IgD-negative memory B cell (primary cell): ENCODE measurements around the gene IPO9. TPM values are rescaled to one million over a fixed set of nuclear protein-coding genes. Genes with fewer than 3 reads are reported as not detected.

Experiments used
- H3K27ac Mint-ChIP-seq, 3 donors: one replicate each; pipeline ENCODE4 v1.8.0; 2020 to 2022; ENCODE audit warnings: mild to moderate bottlenecking in 3 of 3, mixed read lengths in 3 of 3, moderate library complexity in 1 of 3
- H3K27me3 Mint-ChIP-seq: one replicate; pipeline ENCODE4 v1.8.0; 2021; ENCODE audit warnings: mixed read lengths
- H3K36me3 Mint-ChIP-seq: one replicate; pipeline ENCODE4 v1.8.0; 2020; ENCODE audit warnings: mild to moderate bottlenecking, mixed read lengths
- H3K4me1 Mint-ChIP-seq, 3 donors: one replicate each; pipeline ENCODE4 v1.8.0; 2020 to 2022; ENCODE audit warnings: mixed read lengths in 3 of 3, mild to moderate bottlenecking in 1 of 3
- H3K4me3 Mint-ChIP-seq, 4 donors: one replicate each; pipeline ENCODE4 v1.8.0; 2020 to 2022; ENCODE audit warnings: mild to moderate bottlenecking in 4 of 4, mixed read lengths in 4 of 4, moderate library complexity in 3 of 4
- H3K9me3 Mint-ChIP-seq, 3 donors: one replicate each; pipeline ENCODE4 v1.8.0; 2020 to 2021; ENCODE audit warnings: mixed read lengths in 3 of 3, mild to moderate bottlenecking in 1 of 3
- polyA plus RNA-seq: library from polyadenylated mRNA; unstranded; fragments of 300-500 nt; fragmentation: Illumina TruSeq; gene quantifications from one replicate; pipeline ENCODE4 v1.2.3, GENCODE V29; 2021

IPO9 gene
- polyA plus RNA-seq, 1 donor from 2014 or later = 26.8 TPM

DNA sequence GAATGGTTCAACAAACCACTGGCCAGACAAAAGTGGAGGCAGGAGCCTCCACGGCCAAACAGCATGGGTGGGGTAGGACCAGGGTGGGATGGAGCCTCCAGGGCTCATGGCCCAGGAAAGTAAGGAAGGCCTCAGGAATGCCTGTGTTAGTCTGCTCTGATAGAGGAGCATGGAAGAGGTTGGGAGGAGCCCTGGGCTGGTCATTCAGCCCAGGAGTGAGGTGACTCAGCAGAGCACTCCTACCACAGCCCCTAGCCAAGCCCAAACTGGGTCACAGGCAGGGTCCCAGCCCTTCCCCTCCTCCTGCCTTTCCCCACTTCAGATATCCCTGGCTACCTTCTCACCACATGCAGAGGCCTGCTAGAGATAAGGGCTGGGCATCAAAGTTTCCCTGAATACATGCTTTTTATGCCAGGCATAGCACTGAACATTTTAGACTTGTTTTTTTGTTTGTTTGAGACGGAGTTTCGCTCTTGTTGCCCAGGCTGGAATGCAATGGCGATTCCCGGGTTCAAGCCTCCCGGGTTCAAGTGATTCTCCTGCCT is 56.6 kb downstream of the IPO9 start:
- Mint-ChIP-seq H3K27me3 (peaks cover 27% of the 10 kb centered on the region), H3K36me3 (no peaks in the 10 kb centered on the region), H3K9me3 (no peaks in the 10 kb centered on the region), H3K27ac (no peak overlapping the region), H3K4me3 (no peak overlapping the region), H3K4me1 (peaks cover 9 to 21% (median 10%) of the 10 kb centered on the region in 3 donors)

DNA sequence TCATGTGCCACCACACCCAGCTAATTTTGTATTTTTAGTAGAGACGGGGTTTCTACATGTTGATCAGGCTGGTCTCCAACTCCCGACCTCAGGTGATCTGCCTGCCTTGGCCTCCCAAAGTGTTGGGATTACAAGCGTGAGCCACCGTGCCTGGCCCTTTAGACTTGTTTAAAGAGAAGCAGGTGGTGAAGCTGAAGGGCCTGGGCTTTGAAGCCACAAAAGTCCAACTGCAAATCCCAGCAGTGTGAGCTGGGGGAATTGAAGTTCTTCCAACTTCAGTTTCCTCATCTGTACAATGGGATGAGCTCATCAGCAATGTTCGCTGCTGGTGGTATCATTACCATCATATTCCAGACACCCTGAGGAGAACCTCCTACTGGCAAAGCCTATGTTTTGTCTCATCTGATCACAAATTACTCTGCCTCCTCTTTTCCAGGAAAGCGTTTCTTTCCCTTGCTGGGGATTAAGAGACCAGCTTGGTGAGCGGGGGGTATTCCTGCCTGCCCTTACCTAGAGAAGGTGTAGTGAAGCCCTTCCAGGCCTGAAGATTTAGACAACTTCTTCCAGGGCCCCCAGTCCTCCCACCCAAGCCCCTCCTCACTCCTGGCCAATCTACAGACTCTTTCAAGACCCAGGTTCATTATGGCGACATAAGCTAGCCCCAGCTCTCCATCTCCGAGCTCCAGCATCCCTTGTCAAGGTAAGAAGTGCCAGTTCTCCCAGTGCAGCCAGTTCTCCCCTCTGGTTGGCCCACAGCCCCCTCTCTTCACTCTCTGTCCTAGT is 57.3 kb downstream of the IPO9 start:
- H3K27me3 Mint-ChIP-seq = peaks cover 28% of the 10 kb centered on the region
- no peaks in the 10 kb centered on the region for H3K9me3 Mint-ChIP-seq
- H3K4me1 Mint-ChIP-seq = peaks cover 9 to 16% (median 10%) of the 10 kb centered on the region in 3 donors
- H3K36me3 Mint-ChIP-seq = no peaks in the 10 kb centered on the region
- H3K4me3 Mint-ChIP-seq = peak overlapping the region in 1 of 4 donors; percentile 7
- no peak overlapping the region for H3K27ac Mint-ChIP-seq

DNA sequence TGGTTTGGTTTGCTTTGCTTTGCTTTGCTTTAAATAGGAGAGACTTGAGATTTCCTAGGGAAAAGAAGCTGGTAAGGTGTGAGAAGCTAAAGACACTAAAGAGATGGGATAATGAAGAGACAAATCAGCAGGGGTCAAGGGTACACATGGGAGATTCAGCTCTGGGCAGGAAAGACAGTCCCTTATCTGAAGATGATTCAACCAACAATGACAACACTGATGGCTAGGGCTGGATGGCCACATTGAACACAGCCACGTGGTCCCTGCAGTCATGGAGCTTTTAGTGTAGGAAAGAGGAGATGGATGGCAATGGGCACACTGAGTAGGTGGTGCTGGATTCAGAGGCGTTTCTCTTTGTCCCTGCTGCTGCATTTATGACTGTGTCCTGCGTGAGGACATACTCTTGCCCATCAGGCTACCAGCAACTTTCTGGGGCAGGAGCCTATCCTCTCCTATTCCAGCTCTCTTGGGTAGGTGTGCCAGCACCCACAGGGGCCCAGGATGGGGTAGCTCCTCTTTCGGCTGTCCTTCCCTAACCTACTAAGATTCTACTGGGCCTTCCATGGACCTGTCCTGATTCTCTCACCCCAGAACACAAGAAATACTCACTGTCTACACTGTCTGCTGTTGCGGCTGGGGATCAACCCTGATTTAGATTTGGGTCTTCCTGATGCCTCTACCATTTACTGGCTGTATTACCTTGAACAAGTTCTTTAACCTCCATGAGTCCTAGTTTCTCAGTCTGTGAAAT is 58.3 kb downstream of the IPO9 start:
- Mint-ChIP-seq H3K27ac (no peak overlapping the region), H3K9me3 (no peaks in the 10 kb centered on the region), H3K4me3 (peak overlapping the region in 3 of 4 donors; percentile 7 to 51 (median 49)), H3K4me1 (peaks cover 7 to 11% (median 9%) of the 10 kb centered on the region in 3 donors), H3K27me3 (peaks cover 36% of the 10 kb centered on the region), H3K36me3 (no peaks in the 10 kb centered on the region)

DNA sequence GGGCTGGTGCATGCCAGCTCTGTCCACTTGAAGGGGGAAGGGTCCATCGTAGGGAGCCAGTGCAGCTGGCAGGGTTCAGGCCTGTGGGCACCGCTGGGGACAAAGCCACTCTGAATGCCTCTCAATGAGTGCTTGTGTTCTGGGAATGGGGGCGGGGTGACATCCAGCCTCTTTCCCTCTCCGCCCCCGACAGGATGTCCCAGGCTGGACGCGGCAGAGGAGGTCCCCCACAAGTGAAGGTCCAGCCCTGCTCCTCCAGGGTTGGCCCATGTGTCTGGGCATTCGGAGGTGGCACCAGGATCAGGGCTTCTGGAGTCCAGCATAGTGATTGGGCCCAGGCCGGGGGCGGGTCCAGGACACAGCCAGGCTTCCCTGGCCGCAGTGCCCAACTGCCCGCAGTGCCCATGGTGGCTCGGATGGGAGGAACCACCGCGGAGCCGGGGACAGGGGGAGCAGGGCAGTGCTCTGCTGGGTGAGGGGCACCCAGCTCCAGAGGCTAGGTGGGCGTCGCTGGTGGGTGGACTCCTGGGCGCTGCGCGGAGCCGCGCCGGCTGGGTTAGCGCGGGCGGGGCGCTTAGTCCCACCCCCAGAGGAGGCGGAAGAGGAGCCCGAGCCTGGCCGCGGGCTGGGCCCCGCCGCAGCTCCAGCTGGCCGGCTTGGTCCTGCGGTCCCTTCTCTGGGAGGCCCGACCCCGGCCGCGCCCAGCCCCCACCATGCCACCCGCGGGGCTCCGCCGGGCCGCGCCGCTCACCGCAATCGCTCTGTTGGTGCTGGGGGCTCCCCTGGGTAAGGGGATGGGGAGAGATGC is 59.5 kb downstream of the IPO9 start, which contains the start of gene SHISA4:
SHISA4 (plus strand) TSS at position 617 of the 808 bp plus-strand sequence; CDS start at position 714, 97 bp downstream.
- Mint-ChIP-seq H3K27me3 (peaks cover 38% of the 10 kb centered on the region), H3K27ac (no peak within 1 kb of the TSS)

DNA sequence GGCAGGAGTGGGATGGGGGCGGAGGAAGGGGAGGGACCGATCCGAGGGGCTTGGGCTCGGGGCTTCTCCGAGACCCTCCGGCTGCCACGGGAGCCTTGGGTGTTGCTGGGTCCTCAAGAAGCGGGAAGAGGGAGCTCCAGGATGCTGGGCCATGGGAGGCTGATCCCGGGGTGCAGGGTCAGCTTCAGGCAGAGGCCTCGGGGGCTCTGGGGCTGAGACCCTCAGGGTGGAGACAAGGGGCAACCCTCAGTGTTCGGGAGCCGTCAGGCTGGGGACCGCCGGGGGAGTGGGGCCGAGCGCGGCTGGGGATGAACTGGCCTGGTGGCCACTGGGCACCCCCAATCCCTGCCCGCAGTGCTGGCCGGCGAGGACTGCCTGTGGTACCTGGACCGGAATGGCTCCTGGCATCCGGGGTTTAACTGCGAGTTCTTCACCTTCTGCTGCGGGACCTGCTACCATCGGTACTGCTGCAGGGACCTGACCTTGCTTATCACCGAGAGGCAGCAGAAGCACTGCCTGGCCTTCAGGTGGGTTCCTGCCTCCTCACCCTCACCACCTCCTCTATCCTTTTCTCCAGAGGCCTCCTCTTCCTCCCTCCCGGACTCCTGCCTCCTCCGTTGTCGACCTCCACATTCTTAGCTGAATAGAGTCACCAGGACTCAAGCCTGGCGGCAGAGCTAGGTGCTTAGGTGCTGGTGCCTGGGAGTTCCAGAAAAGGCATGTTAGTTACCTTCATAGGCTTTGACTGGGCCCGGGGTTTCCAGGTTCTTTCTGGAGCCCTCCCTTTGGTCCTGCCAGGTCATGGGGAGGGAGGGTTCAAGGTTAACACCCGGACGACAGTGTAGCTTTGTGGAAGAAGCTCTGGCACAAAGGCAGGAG is 60.4 kb downstream of the IPO9 start:
- Mint-ChIP-seq H3K27ac (no peak overlapping the region), H3K36me3 (no peaks in the 10 kb centered on the region), H3K4me1 (peaks cover 2 to 11% (median 6%) of the 10 kb centered on the region in 3 donors), H3K27me3 (peaks cover 38% of the 10 kb centered on the region), H3K9me3 (no peaks in the 10 kb centered on the region), H3K4me3 (peak overlapping the region; percentile 15 to 74 (median 45))

More for the DNA sequence above, 59.5 kb downstream of the IPO9 start, which contains the start of gene SHISA4:
- H3K4me1 Mint-ChIP-seq = peaks cover 7 to 11% (median 9%) of the 10 kb centered on the region in 3 donors
- H3K9me3 Mint-ChIP-seq = no peaks in the 10 kb centered on the region
- no peaks in the 10 kb centered on the region for H3K36me3 Mint-ChIP-seq
- H3K4me3 Mint-ChIP-seq = peak within 1 kb of the TSS; percentile 15 to 74 (median 52)

DNA sequence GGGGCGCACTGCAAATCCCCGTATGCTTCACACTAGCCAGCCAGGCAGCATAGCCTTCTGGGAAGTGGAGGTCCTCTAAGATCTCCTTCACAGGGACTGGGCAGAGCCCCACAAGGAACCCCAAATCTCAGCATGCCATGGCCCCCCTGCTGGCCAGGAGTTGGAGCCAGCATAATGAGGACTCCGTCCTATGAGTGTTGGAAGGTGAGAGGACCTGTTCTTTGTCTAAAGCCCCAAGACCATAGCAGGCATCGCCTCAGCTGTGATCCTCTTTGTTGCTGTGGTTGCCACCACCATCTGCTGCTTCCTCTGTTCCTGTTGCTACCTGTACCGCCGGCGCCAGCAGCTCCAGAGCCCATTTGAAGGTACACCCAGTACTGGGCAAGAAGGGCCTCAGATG is 61.3 kb downstream of the IPO9 start:
- H3K27ac Mint-ChIP-seq = no peak overlapping the region
- H3K9me3 Mint-ChIP-seq = no peaks in the 10 kb centered on the region
- H3K4me1 Mint-ChIP-seq = peaks cover 2 to 7% (median 4%) of the 10 kb centered on the region in 3 donors
- no peak overlapping the region for H3K4me3 Mint-ChIP-seq
- no peaks in the 10 kb centered on the region for H3K36me3 Mint-ChIP-seq
- H3K27me3 Mint-ChIP-seq = peaks cover 37% of the 10 kb centered on the region

DNA sequence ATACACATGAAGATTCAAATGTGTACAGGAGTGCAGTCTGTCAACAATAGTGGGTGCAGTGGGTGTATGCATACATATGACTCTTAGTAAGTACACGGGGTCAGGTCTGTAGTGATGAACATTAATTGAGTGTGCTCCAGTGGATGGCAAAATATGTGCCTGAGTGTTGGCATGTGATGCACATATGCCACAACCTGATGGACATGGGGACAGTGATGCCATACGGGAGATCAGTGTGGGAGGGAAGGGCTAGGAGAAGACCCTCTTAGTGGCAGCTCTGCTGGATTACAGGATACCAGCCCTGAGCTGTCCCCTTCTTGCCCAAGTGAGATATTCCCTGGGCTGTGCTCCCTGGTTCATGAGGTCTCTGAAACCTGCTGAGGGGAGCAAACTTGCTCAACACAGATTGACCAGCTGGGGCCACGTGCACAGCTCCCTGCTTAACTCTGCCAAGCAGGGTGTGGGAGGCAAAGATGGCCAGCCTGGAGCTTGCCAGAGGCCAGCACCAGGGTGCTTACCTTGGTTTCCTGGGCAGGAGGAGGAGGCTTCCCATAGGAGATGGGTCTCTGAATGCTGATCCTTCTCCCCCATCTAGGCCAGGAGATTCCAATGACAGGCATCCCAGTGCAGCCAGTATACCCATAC is 62.0 kb downstream of the IPO9 start:
- H3K27me3 Mint-ChIP-seq = peaks cover 38% of the 10 kb centered on the region
- H3K4me3 Mint-ChIP-seq = no peak overlapping the region
- H3K27ac Mint-ChIP-seq = no peak overlapping the region
- H3K36me3 Mint-ChIP-seq = no peaks in the 10 kb centered on the region
- no peaks in the 10 kb centered on the region for H3K9me3 Mint-ChIP-seq
- H3K4me1 Mint-ChIP-seq = peaks cover 3 to 7% (median 4%) of the 10 kb centered on the region in 3 donors

DNA sequence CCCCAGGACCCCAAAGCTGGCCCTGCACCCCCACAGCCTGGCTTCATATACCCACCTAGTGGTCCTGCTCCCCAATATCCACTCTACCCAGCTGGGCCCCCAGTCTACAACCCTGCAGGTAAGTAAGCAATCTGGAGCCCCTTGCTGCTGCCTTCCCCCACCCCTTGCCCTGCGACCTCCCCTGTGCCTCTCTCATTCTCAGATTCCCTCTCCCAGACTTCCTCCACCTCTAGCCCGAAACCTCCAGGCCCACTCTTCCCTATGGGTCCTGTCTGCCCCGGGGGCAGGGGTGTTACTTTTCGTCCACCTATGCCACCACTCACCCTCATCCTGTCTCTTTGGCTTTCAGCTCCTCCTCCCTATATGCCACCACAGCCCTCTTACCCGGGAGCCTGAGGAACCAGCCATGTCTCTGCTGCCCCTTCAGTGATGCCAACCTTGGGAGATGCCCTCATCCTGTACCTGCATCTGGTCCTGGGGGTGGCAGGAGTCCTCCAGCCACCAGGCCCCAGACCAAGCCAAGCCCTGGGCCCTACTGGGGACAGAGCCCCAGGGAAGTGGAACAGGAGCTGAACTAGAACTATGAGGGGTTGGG is 62.6 kb downstream of the IPO9 start:
- peaks cover 6 to 7% (median 7%) of the 10 kb centered on the region in 3 donors for H3K4me1 Mint-ChIP-seq
- H3K9me3 Mint-ChIP-seq = no peaks in the 10 kb centered on the region
- H3K27ac Mint-ChIP-seq = no peak overlapping the region
- H3K36me3 Mint-ChIP-seq = no peaks in the 10 kb centered on the region
- H3K27me3 Mint-ChIP-seq = peaks cover 38% of the 10 kb centered on the region
- peak overlapping the region in 2 of 4 donors; percentile 1 to 13 for H3K4me3 Mint-ChIP-seq

DNA sequence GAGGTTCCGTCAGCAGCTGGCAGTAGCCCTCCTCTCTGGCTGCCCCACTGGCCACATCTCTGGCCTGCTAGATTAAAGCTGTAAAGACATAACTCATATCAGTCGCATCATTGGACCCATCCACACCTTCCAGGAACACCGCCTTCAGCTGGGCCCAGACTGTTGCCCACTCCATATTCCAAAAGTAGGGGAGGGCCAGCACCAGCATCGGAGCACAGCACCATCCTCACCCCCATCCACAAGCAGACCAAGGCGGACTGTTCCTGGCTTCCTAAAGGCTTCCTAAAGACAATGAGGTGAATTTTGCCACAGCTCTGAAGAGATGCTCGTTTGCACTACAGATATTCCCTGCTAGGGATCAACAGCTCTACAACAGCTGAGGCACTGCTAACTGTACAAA is 63.3 kb downstream of the IPO9 start:
- Mint-ChIP-seq H3K9me3 (no peaks in the 10 kb centered on the region), H3K4me3 (peak overlapping the region in 1 of 4 donors; percentile 57), H3K4me1 (peaks cover under 1 to 7% (median 6%) of the 10 kb centered on the region in 3 donors), H3K36me3 (no peaks in the 10 kb centered on the region), H3K27ac (no peak overlapping the region), H3K27me3 (peaks cover 38% of the 10 kb centered on the region)

DNA sequence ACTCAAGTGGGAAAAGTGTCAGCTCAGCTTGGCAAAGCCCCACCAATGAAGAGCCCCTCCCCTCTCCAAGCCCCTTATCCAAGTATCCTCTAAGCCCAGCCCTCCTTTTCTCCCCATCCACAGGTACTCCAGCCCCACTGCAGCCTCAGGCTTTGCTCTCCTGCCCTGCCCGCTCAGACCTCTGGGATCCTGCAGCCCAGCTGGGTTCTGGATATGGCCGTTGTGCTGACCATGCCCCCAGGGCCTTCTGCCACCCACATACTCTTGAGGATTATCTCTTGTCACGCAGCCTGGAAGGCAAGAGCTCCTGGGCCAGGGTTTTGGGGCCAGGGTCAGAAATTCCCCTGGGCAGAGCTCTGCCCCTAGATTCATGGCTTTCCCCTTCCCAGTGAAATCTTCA is 64.5 kb downstream of the IPO9 start:
- no peak overlapping the region for H3K27ac Mint-ChIP-seq
- H3K36me3 Mint-ChIP-seq = no peaks in the 10 kb centered on the region
- H3K4me3 Mint-ChIP-seq = no peak overlapping the region
- peaks cover 28% of the 10 kb centered on the region for H3K27me3 Mint-ChIP-seq
- H3K4me1 Mint-ChIP-seq = peaks cover 0 to 7% (median 6%) of the 10 kb centered on the region in 3 donors
- no peaks in the 10 kb centered on the region for H3K9me3 Mint-ChIP-seq

DNA sequence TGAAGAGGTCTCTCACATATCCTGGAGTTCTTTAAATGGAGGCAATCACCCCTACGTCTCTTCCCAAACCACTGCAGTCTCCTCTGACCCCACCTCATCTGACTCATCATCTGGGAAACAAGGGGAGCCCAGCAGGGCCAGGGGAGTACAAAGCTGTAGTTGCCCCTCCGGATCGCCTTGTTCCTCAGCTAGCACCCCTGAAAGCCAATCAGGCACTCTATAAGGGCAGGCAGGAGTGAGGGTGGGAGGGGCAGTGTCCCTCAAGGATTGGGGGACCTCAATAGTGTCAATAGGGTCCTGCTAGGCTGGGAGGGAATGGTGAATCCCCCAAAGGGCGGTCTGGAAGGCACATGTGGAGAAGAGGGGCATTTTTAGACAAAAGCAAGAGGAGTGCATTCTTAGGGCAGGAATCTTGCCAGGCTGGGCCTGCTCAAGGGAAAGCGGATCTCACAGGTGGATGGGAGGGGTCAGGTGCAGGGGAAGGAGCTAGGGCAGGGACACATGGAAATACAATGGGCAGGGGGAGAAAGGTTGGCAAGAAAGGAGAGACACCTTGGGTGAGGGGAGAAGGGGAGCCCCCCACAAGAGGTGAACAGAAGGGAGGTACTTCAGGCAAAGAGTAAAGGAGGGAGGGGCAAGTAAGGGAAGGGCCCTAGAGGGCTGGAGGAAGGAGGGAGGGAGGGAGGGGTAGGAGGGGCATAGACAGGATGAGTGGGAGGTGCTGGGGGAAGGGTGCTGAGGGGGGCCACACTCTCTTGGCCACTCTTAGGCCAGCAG is 65.6 kb downstream of the IPO9 start:
- Mint-ChIP-seq H3K4me3 (no peak overlapping the region), H3K27ac (no peak overlapping the region)

DNA sequence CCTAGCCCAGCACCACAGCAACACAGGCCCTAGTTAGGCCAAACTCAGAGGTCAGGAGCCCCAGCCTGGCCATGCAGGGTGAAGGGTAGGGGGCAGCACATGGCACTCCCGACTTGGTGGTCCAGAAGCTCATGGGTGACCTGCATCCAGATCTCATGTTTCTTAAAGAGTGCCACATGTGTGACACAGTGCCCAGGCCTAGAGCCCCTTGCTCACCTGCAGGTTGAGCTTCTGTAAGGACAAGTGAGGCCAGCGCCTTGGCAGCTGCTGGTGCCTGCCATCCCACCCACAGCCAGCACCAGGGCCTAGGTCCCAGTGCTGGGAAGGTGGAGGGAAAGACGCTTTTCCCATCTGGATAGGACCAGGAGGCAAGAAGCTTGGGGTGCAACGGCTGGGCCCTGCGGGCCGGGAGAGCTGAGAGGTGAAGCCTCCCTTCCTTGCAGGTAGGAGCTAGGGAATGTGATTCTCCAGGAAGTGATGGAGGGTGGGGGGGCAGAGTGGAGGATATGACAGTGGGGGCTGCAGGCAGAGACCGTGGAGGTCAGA is 66.2 kb downstream of the IPO9 start:
- Mint-ChIP-seq H3K27ac (peak overlapping the region in 1 of 3 donors; percentile 5), H3K36me3 (no peaks in the 10 kb centered on the region), H3K9me3 (no peaks in the 10 kb centered on the region), H3K27me3 (peaks cover 19% of the 10 kb centered on the region), H3K4me3 (no peak overlapping the region), H3K4me1 (peaks cover 0 to 5% (median 4%) of the 10 kb centered on the region in 3 donors)

More for the DNA sequence above, 65.6 kb downstream of the IPO9 start:
- Mint-ChIP-seq H3K4me1 (peaks cover 0 to 6% (median 6%) of the 10 kb centered on the region in 3 donors), H3K27me3 (peaks cover 23% of the 10 kb centered on the region), H3K9me3 (no peaks in the 10 kb centered on the region), H3K36me3 (no peaks in the 10 kb centered on the region)
